HEK293 (cell line): ENCODE measurements around the gene TSPAN9.

Source experiments
- CTCF ChIA-PET: fragments of 350-600 bp; formaldehyde crosslinking; extraction: SDS; loops from one replicate; lab custom pipeline; 2021; ENCODE audit warnings: antibody characterized with exemption; lab: Yijun Ruan, JAX
- POLR2A ChIA-PET: fragments of 300-600 bp; formaldehyde crosslinking; extraction: SDS; loops from one replicate; lab custom pipeline; 2020; ENCODE audit warnings: antibody characterized with exemption, inconsistent platforms; lab: Yijun Ruan, JAX
- H3K27ac ChIP-seq: fragments of 200-500 bp; sonication (Bioruptor generic); 2 replicates; pipeline ENCODE4 v1.5.1; 2014; ENCODE audit warnings: low read depth, low read length, control low read depth, inconsistent platforms; ENCODE audit errors: extremely low read depth
- H3K36me3 ChIP-seq, 2 experiments: fragments of 200-500 bp in 1 of 2; sonication (Bioruptor generic) in 1 of 2; 1 replicate in 1 of 2; 2 replicates in 1 of 2; pipeline ENCODE4 v1.5.1; 2014 to 2017; ENCODE audit warnings: inconsistent platforms in 2 of 2, low read length in 2 of 2; ENCODE audit not compliant: control insufficient read depth in 2 of 2, insufficient read depth in 1 of 2
- H3K4me1 ChIP-seq: fragments of 200-500 bp; sonication (Bioruptor generic); 2 replicates; pipeline ENCODE4 v1.5.1; 2014; ENCODE audit warnings: mild to moderate bottlenecking, low read length, inconsistent platforms; ENCODE audit not compliant: control insufficient read depth, insufficient read depth
- H3K4me3 ChIP-seq: 2 replicates; pipeline ENCODE4 v1.5.1; 2011; ENCODE audit warnings: low read depth, mild to moderate bottlenecking, control low read depth, low read length, moderate library complexity
- H3K9me3 ChIP-seq: fragments of 200-500 bp; sonication (Bioruptor generic); 2 replicates; pipeline ENCODE4 v1.5.1; 2014; ENCODE audit warnings: low read depth, low read length, inconsistent platforms; ENCODE audit not compliant: control insufficient read depth, insufficient read depth
- EGR2 ChIP-seq: fragments of 450-650 bp; formaldehyde crosslinking; IDR thresholded peaks from 2 replicates; pipeline ENCODE4 v1.5.1; 2016; ENCODE audit warnings: low read depth, missing biosample characterization, missing genetic modification characterization
- FEZF1 ChIP-seq: fragments of 450-650 bp; formaldehyde crosslinking; IDR thresholded peaks from 2 replicates; pipeline ENCODE4 v1.5.1; 2016; ENCODE audit warnings: missing biosample characterization, missing genetic modification characterization
- GLIS2 ChIP-seq: fragments of 450-650 bp; formaldehyde crosslinking; IDR thresholded peaks from 2 replicates; pipeline ENCODE4 v1.5.1; 2016; ENCODE audit warnings: missing biosample characterization, missing genetic modification characterization
- KLF1 ChIP-seq: fragments of 450-650 bp; formaldehyde crosslinking; IDR thresholded peaks from 2 replicates; pipeline ENCODE4 v1.5.1; 2016; ENCODE audit warnings: missing biosample characterization, missing genetic modification characterization
- KLF10 ChIP-seq: fragments of 450-650 bp; IDR thresholded peaks from 2 replicates; pipeline ENCODE4 v1.5.1; 2018; ENCODE audit warnings: missing biosample characterization, mild to moderate bottlenecking, missing genetic modification characterization
- KLF16 ChIP-seq: fragments of 450-650 bp; formaldehyde crosslinking; IDR thresholded peaks from 2 replicates; pipeline ENCODE4 v1.5.1; 2017; ENCODE audit warnings: missing biosample characterization, missing genetic modification characterization
- PRDM2 ChIP-seq: fragments of 450-650 bp; formaldehyde crosslinking; IDR thresholded peaks from 2 replicates; pipeline ENCODE4 v1.5.1; 2016; ENCODE audit warnings: missing biosample characterization, missing genetic modification characterization, borderline replicate concordance
- SP7 ChIP-seq: fragments of 450-650 bp; formaldehyde crosslinking; IDR thresholded peaks from 2 replicates; pipeline ENCODE4 v1.5.1; 2016; ENCODE audit warnings: missing biosample characterization, missing genetic modification characterization
- TSHZ1 ChIP-seq: fragments of 450-650 bp; formaldehyde crosslinking; IDR thresholded peaks from 2 replicates; pipeline ENCODE4 v1.5.1; 2016; ENCODE audit warnings: missing biosample characterization, missing genetic modification characterization, borderline replicate concordance
- ZBTB7A ChIP-seq: fragments of 450-650 bp; formaldehyde crosslinking; IDR thresholded peaks from 2 replicates; pipeline ENCODE4 v1.5.1; 2016; ENCODE audit warnings: low read depth, missing biosample characterization, missing genetic modification characterization
- ZNF10 ChIP-seq: fragments of 450-650 bp; formaldehyde crosslinking; IDR thresholded peaks from 2 replicates; pipeline ENCODE4 v1.5.1; 2017; ENCODE audit warnings: missing biosample characterization, missing genetic modification characterization
- ZNF2 ChIP-seq: fragments of 450-650 bp; formaldehyde crosslinking; IDR thresholded peaks from 2 replicates; pipeline ENCODE4 v1.5.1; 2016; ENCODE audit warnings: missing biosample characterization, missing genetic modification characterization
- ZNF423 ChIP-seq: fragments of 450-650 bp; formaldehyde crosslinking; IDR thresholded peaks from 2 replicates; pipeline ENCODE4 v1.5.1; 2016; ENCODE audit warnings: missing biosample characterization, missing genetic modification characterization
- ZNF600 ChIP-seq: fragments of 450-650 bp; formaldehyde crosslinking; IDR thresholded peaks from 2 replicates; pipeline ENCODE4 v1.5.1; 2016; ENCODE audit warnings: missing biosample characterization, missing genetic modification characterization
- ZNF626 ChIP-seq: fragments of 450-650 bp; sonication (Bioruptor Pico); formaldehyde crosslinking; IDR thresholded peaks from 2 replicates; pipeline ENCODE4 v1.5.1; 2018; ENCODE audit warnings: missing biosample characterization, missing genetic modification characterization, inconsistent platforms
- ZNF664 ChIP-seq: fragments of 450-650 bp; formaldehyde crosslinking; IDR thresholded peaks from 2 replicates; pipeline ENCODE4 v1.5.1; 2016; ENCODE audit warnings: missing biosample characterization, missing genetic modification characterization
- ZNF677 ChIP-seq: fragments of 450-650 bp; IDR thresholded peaks from 2 replicates; pipeline ENCODE4 v1.5.0; 2018; ENCODE audit warnings: missing biosample characterization, mild to moderate bottlenecking, missing genetic modification characterization, moderate library complexity
- ZNF777 ChIP-seq: fragments of 450-650 bp; formaldehyde crosslinking; IDR thresholded peaks from 2 replicates; pipeline ENCODE4 v1.5.1; 2017; ENCODE audit warnings: missing biosample characterization, missing genetic modification characterization, borderline replicate concordance
- TF ChIP-seq, protein P1 (sequence below): fragments of 450-650 bp; formaldehyde crosslinking; IDR thresholded peaks from 2 replicates; pipeline ENCODE4 v1.5.1; 2017; ENCODE audit warnings: missing biosample characterization, missing genetic modification characterization
- TF ChIP-seq, protein P2 (sequence below): fragments of 450-650 bp; formaldehyde crosslinking; IDR thresholded peaks from 2 replicates; pipeline ENCODE4 v1.5.1; 2016; ENCODE audit warnings: missing biosample characterization, missing genetic modification characterization

Gene TSPAN9, protein sequence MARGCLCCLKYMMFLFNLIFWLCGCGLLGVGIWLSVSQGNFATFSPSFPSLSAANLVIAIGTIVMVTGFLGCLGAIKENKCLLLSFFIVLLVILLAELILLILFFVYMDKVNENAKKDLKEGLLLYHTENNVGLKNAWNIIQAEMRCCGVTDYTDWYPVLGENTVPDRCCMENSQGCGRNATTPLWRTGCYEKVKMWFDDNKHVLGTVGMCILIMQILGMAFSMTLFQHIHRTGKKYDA

GRCh38 chr12:3076730-3077571, at the start of gene TSPAN9:
Gene TSPAN9 (plus strand): TSS chr12:3077379. CDS start chr12:3201194, 123,815 bp downstream.
- H3K9me3 ChIP-seq, result no peaks in the 10 kb centered on the region
- peaks cover 2% of the 10 kb centered on the region; the same call in 1 of the 2 replicates for H3K4me1 ChIP-seq
- peak within 1 kb of the TSS; percentile 76 for H3K27ac ChIP-seq
- ChIA-PET CTCF (interaction anchor here (1.0 to 7.2 kb wide), 3 partner anchors 30 to 223 kb away, joined by 3 to 66 read pairs (median 3); no protein-coding TSS in a partner anchor), POLR2A (no interaction called here)
- H3K4me3 ChIP-seq, result peak within 1 kb of the TSS; percentile 68
- H3K36me3 ChIP-seq, result no peaks in the 10 kb centered on the region
- TF ChIP-seq KLF1 (peak; percentile 68), EGR2 (tag by site-specific recombination) (peak; percentile 79), ZNF626 (tag by site-specific recombination) (no peak), ZBTB7A (tag by site-specific recombination) (0 out of 2 replicates have a peak, but pooled peaks have one; percentile 23), KLF10 (tag by site-specific recombination) (0 out of 2 replicates have a peak, but pooled peaks have one; percentile 32), KLF16 (tag by site-specific recombination) (peak; percentile 72), ZNF600 (peak; percentile 97), ZNF423 (tag by site-specific recombination) (peak; percentile 100), ZNF664 (tag by site-specific recombination) (no peak), ZNF10 (tag by site-specific recombination) (peak; percentile 50; the same call in 1 of the 2 replicates), ZNF677 (tag by site-specific recombination) (0 out of 2 replicates have a peak, but pooled peaks have one; percentile 6), FEZF1 (tag by site-specific recombination) (no peak), GLIS2 (tag by site-specific recombination) (peak; percentile 98), ZNF777 (tag by site-specific recombination) (no peak), SP7 (tag by site-specific recombination) (peak; percentile 69; the same call in 1 of the 2 replicates), ZNF2 (tag by site-specific recombination) (peak; percentile 60), PRDM2 (no peak), TSHZ1 (tag by site-specific recombination) (0 out of 2 replicates have a peak, but pooled peaks have one; percentile 26)
- TF ChIP-seq, protein P1, sequence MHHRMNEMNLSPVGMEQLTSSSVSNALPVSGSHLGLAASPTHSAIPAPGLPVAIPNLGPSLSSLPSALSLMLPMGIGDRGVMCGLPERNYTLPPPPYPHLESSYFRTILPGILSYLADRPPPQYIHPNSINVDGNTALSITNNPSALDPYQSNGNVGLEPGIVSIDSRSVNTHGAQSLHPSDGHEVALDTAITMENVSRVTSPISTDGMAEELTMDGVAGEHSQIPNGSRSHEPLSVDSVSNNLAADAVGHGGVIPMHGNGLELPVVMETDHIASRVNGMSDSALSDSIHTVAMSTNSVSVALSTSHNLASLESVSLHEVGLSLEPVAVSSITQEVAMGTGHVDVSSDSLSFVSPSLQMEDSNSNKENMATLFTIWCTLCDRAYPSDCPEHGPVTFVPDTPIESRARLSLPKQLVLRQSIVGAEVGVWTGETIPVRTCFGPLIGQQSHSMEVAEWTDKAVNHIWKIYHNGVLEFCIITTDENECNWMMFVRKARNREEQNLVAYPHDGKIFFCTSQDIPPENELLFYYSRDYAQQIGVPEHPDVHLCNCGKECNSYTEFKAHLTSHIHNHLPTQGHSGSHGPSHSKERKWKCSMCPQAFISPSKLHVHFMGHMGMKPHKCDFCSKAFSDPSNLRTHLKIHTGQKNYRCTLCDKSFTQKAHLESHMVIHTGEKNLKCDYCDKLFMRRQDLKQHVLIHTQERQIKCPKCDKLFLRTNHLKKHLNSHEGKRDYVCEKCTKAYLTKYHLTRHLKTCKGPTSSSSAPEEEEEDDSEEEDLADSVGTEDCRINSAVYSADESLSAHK (tag by site-specific recombination), result peak; percentile 31; the same call in 1 of the 2 replicates
- TF ChIP-seq, protein P2, sequence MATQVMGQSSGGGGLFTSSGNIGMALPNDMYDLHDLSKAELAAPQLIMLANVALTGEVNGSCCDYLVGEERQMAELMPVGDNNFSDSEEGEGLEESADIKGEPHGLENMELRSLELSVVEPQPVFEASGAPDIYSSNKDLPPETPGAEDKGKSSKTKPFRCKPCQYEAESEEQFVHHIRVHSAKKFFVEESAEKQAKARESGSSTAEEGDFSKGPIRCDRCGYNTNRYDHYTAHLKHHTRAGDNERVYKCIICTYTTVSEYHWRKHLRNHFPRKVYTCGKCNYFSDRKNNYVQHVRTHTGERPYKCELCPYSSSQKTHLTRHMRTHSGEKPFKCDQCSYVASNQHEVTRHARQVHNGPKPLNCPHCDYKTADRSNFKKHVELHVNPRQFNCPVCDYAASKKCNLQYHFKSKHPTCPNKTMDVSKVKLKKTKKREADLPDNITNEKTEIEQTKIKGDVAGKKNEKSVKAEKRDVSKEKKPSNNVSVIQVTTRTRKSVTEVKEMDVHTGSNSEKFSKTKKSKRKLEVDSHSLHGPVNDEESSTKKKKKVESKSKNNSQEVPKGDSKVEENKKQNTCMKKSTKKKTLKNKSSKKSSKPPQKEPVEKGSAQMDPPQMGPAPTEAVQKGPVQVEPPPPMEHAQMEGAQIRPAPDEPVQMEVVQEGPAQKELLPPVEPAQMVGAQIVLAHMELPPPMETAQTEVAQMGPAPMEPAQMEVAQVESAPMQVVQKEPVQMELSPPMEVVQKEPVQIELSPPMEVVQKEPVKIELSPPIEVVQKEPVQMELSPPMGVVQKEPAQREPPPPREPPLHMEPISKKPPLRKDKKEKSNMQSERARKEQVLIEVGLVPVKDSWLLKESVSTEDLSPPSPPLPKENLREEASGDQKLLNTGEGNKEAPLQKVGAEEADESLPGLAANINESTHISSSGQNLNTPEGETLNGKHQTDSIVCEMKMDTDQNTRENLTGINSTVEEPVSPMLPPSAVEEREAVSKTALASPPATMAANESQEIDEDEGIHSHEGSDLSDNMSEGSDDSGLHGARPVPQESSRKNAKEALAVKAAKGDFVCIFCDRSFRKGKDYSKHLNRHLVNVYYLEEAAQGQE, result peak; percentile 17; the same call in 1 of the 2 replicates
